HepG2 (cell line): ENCODE data around the gene CAV3. TPM values are rescaled to one million over a fixed set of nuclear protein-coding genes. Genes with fewer than 3 reads are reported as not detected.

Experiments
- ATAC-seq: fragments of 200-7000 bp; cut with Tn5 transposase; 3 replicates; pipeline ENCODE4 v1.9.1; 2020; ENCODE audit warnings: mild to moderate bottlenecking, moderate library complexity
- BruUV-seq: library from RNA; stranded (reverse); fragments of 400-500 nt; replicated peaks from 2 replicates; lab custom pipeline; 2021; lab: Mats Ljungman, UMichigan
- CTCF ChIA-PET: fragments of 300-600 bp; formaldehyde crosslinking; extraction: SDS; loops from one replicate; lab custom pipeline; 2021; ENCODE audit warnings: low total read pairs, inconsistent platforms, low intra/inter-chr PET ratio; lab: Yijun Ruan, JAX
- POLR2A ChIA-PET: fragments of 350-600 bp; sonication (Branson Sonifier 250); formaldehyde crosslinking; loops from one replicate; lab custom pipeline; 2020; ENCODE audit warnings: antibody characterized with exemption, inconsistent platforms; lab: Yijun Ruan, JAX
- DNase-seq: peaks from one replicate; pipeline ENCODE4 v3.0.0-alpha.2; 2015; ENCODE audit warnings: low spot score
- FAIRE-seq: peaks from 3 replicates; lab custom pipeline; 2011; peaks lifted over from hg19 to GRCh38; lab: Jason Lieb, UNC
- H2AFZ ChIP-seq: one replicate; pipeline ENCODE4 v1.6.1; 2011; ENCODE audit warnings: low read length, inconsistent platforms
- H3K27ac ChIP-seq: fragments of 300-600 bp; 3 replicates; pipeline ENCODE4 v1.8.0; 2011; ENCODE audit warnings: mixed run types, mild to moderate bottlenecking, mixed read lengths, low read length, inconsistent platforms; ENCODE audit not compliant: insufficient read depth; ENCODE audit errors: extremely low read length
- H3K27me3 ChIP-seq, 2 experiments: fragments of 200-600 bp in 1 of 2; 2 replicates in 1 of 2; 3 replicates in 1 of 2; pipeline versions ENCODE4 v1.6.0 to v1.8.0; 2011; ENCODE audit warnings: low read length in 2 of 2, mild to moderate bottlenecking in 2 of 2, moderate library complexity in 2 of 2, inconsistent platforms in 1 of 2; ENCODE audit not compliant: insufficient read depth in 2 of 2, control insufficient read depth in 1 of 2
- H3K36me3 ChIP-seq, 2 experiments: fragments of 200-600 bp in 1 of 2; replicated peaks in 1 of 2; 2 replicates in 1 of 2; 3 replicates in 1 of 2; pipeline versions ENCODE4 v1.5.1 to v1.8.0; 2011; ENCODE audit warnings: low read length in 2 of 2, inconsistent platforms in 1 of 2; ENCODE audit not compliant: insufficient read depth in 2 of 2, control insufficient read depth in 1 of 2
- H3K4me1 ChIP-seq: 2 replicates; pipeline ENCODE4 v1.5.1; 2012; ENCODE audit warnings: low read length, inconsistent platforms; ENCODE audit not compliant: insufficient read depth
- H3K4me2 ChIP-seq: 2 replicates; pipeline ENCODE4 v1.6.0; 2011; ENCODE audit warnings: low read depth, low read length, inconsistent platforms
- H3K4me3 ChIP-seq, 3 experiments: fragments of 200-600 bp in 1 of 3; sonication (generic), shearing (Covaris generic) in 1 of 3; replicated peaks in 1 of 3; 2 replicates each; pipeline ENCODE4 v1.5.1; 2011 to 2016; ENCODE audit warnings: low read length in 3 of 3, inconsistent platforms in 2 of 3, low read depth in 2 of 3, mild to moderate bottlenecking in 2 of 3, control low read depth in 1 of 3, mixed read lengths in 1 of 3; ENCODE audit not compliant: insufficient read depth in 1 of 3
- H3K79me2 ChIP-seq: one replicate; pipeline ENCODE4 v1.6.1; 2011; ENCODE audit warnings: low read length, inconsistent platforms; ENCODE audit not compliant: insufficient read depth
- H3K9ac ChIP-seq: 2 replicates; pipeline ENCODE4 v1.6.0; 2011; ENCODE audit warnings: mild to moderate bottlenecking, low read depth, low read length, inconsistent platforms; ENCODE audit not compliant: insufficient read depth
- H3K9me3 ChIP-seq: 2 replicates; pipeline ENCODE4 v1.5.1; 2012; ENCODE audit warnings: mild to moderate bottlenecking, low read length
- H4K20me1 ChIP-seq: 2 replicates; pipeline ENCODE4 v1.6.0; 2011; ENCODE audit warnings: inconsistent platforms, mild to moderate bottlenecking, low read length, moderate library complexity; ENCODE audit not compliant: insufficient read depth
- ATF6 ChIP-seq: sonication (generic); formaldehyde crosslinking; conservative IDR thresholded peaks from 2 replicates; pipeline ENCODE4 v1.4.0; 2020; ENCODE audit warnings: missing genetic modification reagents
- BCL6 ChIP-seq: IDR thresholded peaks from 2 replicates; pipeline ENCODE4 v1.6.1; 2016; ENCODE audit warnings: missing genetic modification reagents, missing compliant biosample characterization
- CSRNP2 ChIP-seq: sonication (generic); formaldehyde crosslinking; conservative IDR thresholded peaks from 2 replicates; pipeline ENCODE4 v1.8.0; 2022; ENCODE audit warnings: low read depth, missing genetic modification reagents
- KDM2A ChIP-seq: sonication (generic); formaldehyde crosslinking; IDR thresholded peaks from 2 replicates; pipeline ENCODE4 v1.4.0; 2020; ENCODE audit warnings: low read depth, missing genetic modification reagents, borderline replicate concordance
- SMARCC2 ChIP-seq: fragments of 450-650 bp; IDR thresholded peaks from 2 replicates; pipeline ENCODE4 v1.6.1; 2017; ENCODE audit warnings: antibody characterized with exemption, mild to moderate bottlenecking
- SP5 ChIP-seq: IDR thresholded peaks from 2 replicates; pipeline ENCODE4 v1.6.1; 2016; ENCODE audit warnings: low read depth, borderline replicate concordance
- TRIM24 ChIP-seq: sonication (generic); formaldehyde crosslinking; IDR thresholded peaks from 2 replicates; pipeline ENCODE4 v1.8.0; 2022; ENCODE audit warnings: mild to moderate bottlenecking, missing genetic modification reagents
- ZBTB44 ChIP-seq: sonication (generic); formaldehyde crosslinking; IDR thresholded peaks from 2 replicates; pipeline ENCODE4 v1.4.0; 2020; ENCODE audit warnings: missing genetic modification reagents
- ZC3H4 ChIP-seq: sonication (generic); formaldehyde crosslinking; IDR thresholded peaks from 2 replicates; pipeline ENCODE4 v1.4.0; 2020; ENCODE audit warnings: missing genetic modification reagents, borderline replicate concordance
- ZMAT5 ChIP-seq: sonication (generic); formaldehyde crosslinking; IDR thresholded peaks from 2 replicates; pipeline ENCODE4 v1.5.0; 2020; ENCODE audit warnings: mild to moderate bottlenecking, low read depth, missing genetic modification reagents, borderline replicate concordance
- ZNF331 ChIP-seq: sonication (generic); formaldehyde crosslinking; IDR thresholded peaks from 2 replicates; pipeline ENCODE4 v1.4.0; 2020; ENCODE audit warnings: missing genetic modification reagents
- ZNF451 ChIP-seq: sonication (generic); formaldehyde crosslinking; IDR thresholded peaks from 2 replicates; pipeline ENCODE4 v1.5.0; 2020; ENCODE audit warnings: mild to moderate bottlenecking, missing genetic modification reagents
- ZNF629 ChIP-seq: sonication (generic); formaldehyde crosslinking; conservative IDR thresholded peaks from 2 replicates; pipeline ENCODE4 v1.5.0; 2020; ENCODE audit warnings: missing genetic modification reagents
- WGBS: methylation state at CpG from one replicate; pipeline ENCODE4 v1.1.6; 2017; ENCODE audit warnings: low lambda C conversion rate; 5-methylcytosine and 5-hydroxymethylcytosine counted together
- in situ Hi-C: cut with HindIII; loops from 2 replicates; pipeline ENCODE4 v1.10.0; 2017; ENCODE audit warnings: low pct_unique_long_range_greater_than_20kb; ENCODE audit not compliant: extremely low pct_ligation_motif_present
- intact Hi-C: fragments of 100-400 bp; cut with micrococcal nuclease; formaldehyde crosslinking; loops from one replicate; pipeline ENCODE4 v1.10.0; 2022; ENCODE audit not compliant: unreplicated experiment
- polyA plus RNA-seq, 8 experiments: library from polyadenylated mRNA; depleted of rRNA in 3 of 8; stranded (reverse) in 7 of 8; unstranded in 1 of 8; fragments of >200 nt; fragmentation: Illumina TruSeq in 4 of 8; extraction: Trizol in 4 of 8; gene quantifications; 2 replicates each; pipeline versions ENCODE4 v1.2.1 to v1.2.3, GENCODE V29; 2011 to 2016; ENCODE audit warnings: low read depth in 4 of 8, missing spikeins in 1 of 8, mixed read lengths in 1 of 8; ENCODE audit not compliant: insufficient read depth in 1 of 8
- total RNA-seq, 5 experiments: library from RNA; depleted of rRNA; stranded (reverse); fragments of >200 nt; fragmentation: Illumina TruSeq; extraction: Trizol; gene quantifications; 2 replicates each; pipeline ENCODE4 v1.2.3, GENCODE V29; 2016; ENCODE audit warnings: low read depth in 1 of 5

CAV3 gene
- total and polyA plus RNA-seq, 2 of the 13 experiments (the other 11 are each of a cell fraction or from before 2014, with no cell fraction given), result not detected

- WGBS, result 27% methylated on average over 11 of the region's 11 CpGs
- no peak for DNase-seq
- no peak overlapping the region for H3K4me2 ChIP-seq
- H2AFZ ChIP-seq, result no peak overlapping the region
- POLR2A ChIA-PET, result no interaction called here
- no peak overlapping the region for H3K27ac ChIP-seq
- H3K27me3 ChIP-seq, result peaks cover 0 to 15% of the 10 kb centered on the region in 2 experiments; a peak in 2 of 5 replicates
- H3K79me2 ChIP-seq, result no peaks in the 10 kb centered on the region
- TF ChIP-seq SP5 (CRISPR knock-in tag) (no peak), ATF6 (CRISPR knock-in tag) (no peak), CSRNP2 (CRISPR knock-in tag) (no peak), KDM2A (CRISPR knock-in tag) (no peak), ZNF331 (no peak), ZNF629 (no peak), TRIM24 (CRISPR knock-in tag) (no peak), ZMAT5 (no peak), ZNF451 (CRISPR knock-in tag) (no peak), ZBTB44 (CRISPR knock-in tag) (no peak), BCL6 (CRISPR knock-in tag) (no peak), SMARCC2 (no peak), ZC3H4 (CRISPR knock-in tag) (no peak)
- H4K20me1 ChIP-seq, result no peaks in the 10 kb centered on the region
- in situ Hi-C loops, result no loop called here
- peaks cover 23% of the 10 kb centered on the region for H3K4me1 ChIP-seq
- H3K4me3 ChIP-seq, result no peak overlapping the region
- intact Hi-C loops, result no loop called here
- no peaks in the 10 kb centered on the region for H3K36me3 ChIP-seq
- no TSS peak for BruUV-seq
- no peaks in the 10 kb centered on the region for H3K9me3 ChIP-seq
- peak; percentile 33; the same call in 2 of the 3 replicates for ATAC-seq
- no peak overlapping the region for H3K9ac ChIP-seq
- no peak for FAIRE-seq
- CTCF ChIA-PET, result no interaction called here
Measured at GRCh38 chr3:8762607-8763377, 29.2 kb downstream of the CAV3 start.
